Lung (tissue), 12 donors: ENCODE measurements around the gene GPR162. TPM values are rescaled to one million over a fixed set of nuclear protein-coding genes. Genes with fewer than 3 reads are reported as not detected.
A peak's percentile ranks its signal among the peaks of the same experiment; 100 is the strongest.

Experiments used
- ATAC-seq: fragments of 200-7000 bp; cut with Tn5 transposase; one replicate; pipeline ENCODE4 v1.9.1; 2020; ENCODE audit warnings: moderate number of reproducible peaks; ENCODE audit not compliant: insufficient read depth, low FRiP score
- DNase-seq, 3 donors: peaks; one replicate each; pipeline ENCODE4 v3.0.0-alpha.2; 2013 to 2017
- H3K27ac ChIP-seq, 2 donors: one replicate each; pipeline ENCODE4 v1.5.1; 2013; ENCODE audit warnings: mild to moderate bottlenecking in 2 of 2, moderate library complexity in 2 of 2, control low read depth in 1 of 2, inconsistent platforms in 1 of 2, low read depth in 1 of 2, low read length in 1 of 2
- H3K27me3 ChIP-seq, 3 donors: one replicate each; pipeline ENCODE4 v1.5.1; 2013; ENCODE audit warnings: low read length in 2 of 3; ENCODE audit not compliant: control insufficient read depth in 3 of 3, insufficient read depth in 3 of 3
- H3K36me3 ChIP-seq, 4 donors: one replicate each; pipeline ENCODE4 v1.5.1; 2013; ENCODE audit warnings: low read length in 4 of 4, mild to moderate bottlenecking in 1 of 4, moderate library complexity in 1 of 4; ENCODE audit not compliant: control insufficient read depth in 4 of 4, insufficient read depth in 4 of 4
- H3K4me1 ChIP-seq, 5 donors: one replicate each; pipeline ENCODE4 v1.5.1; 2013; ENCODE audit warnings: low read length in 5 of 5, mild to moderate bottlenecking in 2 of 5, moderate library complexity in 1 of 5; ENCODE audit not compliant: control insufficient read depth in 5 of 5, insufficient read depth in 5 of 5
- H3K4me3 ChIP-seq: one replicate; pipeline ENCODE4 v1.5.1; 2013; ENCODE audit warnings: mild to moderate bottlenecking, control low read depth, moderate library complexity
- H3K9ac ChIP-seq, 2 donors: one replicate each; pipeline ENCODE4 v1.5.1; 2013; ENCODE audit warnings: low read length in 2 of 2, control low read depth in 1 of 2; ENCODE audit not compliant: insufficient read depth in 1 of 2
- H3K9me3 ChIP-seq, 4 donors: one replicate each; pipeline ENCODE4 v1.5.1; 2013; ENCODE audit warnings: low read length in 3 of 4, mild to moderate bottlenecking in 1 of 4, moderate library complexity in 1 of 4; ENCODE audit not compliant: control insufficient read depth in 4 of 4, insufficient read depth in 3 of 4
- WGBS, 2 donors: extraction: QIAGEN DNeasy Blood & Tissue Kit; methylation state at CpG; one replicate each; pipeline ENCODE4 v1.1.7; 2013; 5-methylcytosine and 5-hydroxymethylcytosine counted together
- polyA plus RNA-seq, 2 donors: library from polyadenylated mRNA; stranded (reverse); fragments of 200-250 nt; gene quantifications; one replicate each; pipeline ENCODE4 v1.2.1, GENCODE V29; 2013
- total RNA-seq, 2 donors: library from RNA; depleted of rRNA in 1 of 2; stranded (reverse); fragments of >200 nt in 1 of 2; gene quantifications; one replicate each; pipeline ENCODE4 v1.2.1, GENCODE V29; 2014 to 2021
- TF ChIP-seq, protein P1 (sequence below): IDR thresholded peaks from 2 replicates; pipeline ENCODE4 v1.5.1; 2012; ENCODE audit warnings: mild to moderate bottlenecking; ENCODE audit errors: control extremely low read depth, extremely low read depth
- donor health status: control.
- donor health status: control.
- donor health status: Bipolar disorder and iron deficiency.
- donor health status: healthy.
- donor health status: DM: yes; HTN: yes; CAD: no.

Gene GPR162
- total and polyA plus RNA-seq, 4 donors = 22.8 to 36.0 (median 24.0) TPM

DNA sequence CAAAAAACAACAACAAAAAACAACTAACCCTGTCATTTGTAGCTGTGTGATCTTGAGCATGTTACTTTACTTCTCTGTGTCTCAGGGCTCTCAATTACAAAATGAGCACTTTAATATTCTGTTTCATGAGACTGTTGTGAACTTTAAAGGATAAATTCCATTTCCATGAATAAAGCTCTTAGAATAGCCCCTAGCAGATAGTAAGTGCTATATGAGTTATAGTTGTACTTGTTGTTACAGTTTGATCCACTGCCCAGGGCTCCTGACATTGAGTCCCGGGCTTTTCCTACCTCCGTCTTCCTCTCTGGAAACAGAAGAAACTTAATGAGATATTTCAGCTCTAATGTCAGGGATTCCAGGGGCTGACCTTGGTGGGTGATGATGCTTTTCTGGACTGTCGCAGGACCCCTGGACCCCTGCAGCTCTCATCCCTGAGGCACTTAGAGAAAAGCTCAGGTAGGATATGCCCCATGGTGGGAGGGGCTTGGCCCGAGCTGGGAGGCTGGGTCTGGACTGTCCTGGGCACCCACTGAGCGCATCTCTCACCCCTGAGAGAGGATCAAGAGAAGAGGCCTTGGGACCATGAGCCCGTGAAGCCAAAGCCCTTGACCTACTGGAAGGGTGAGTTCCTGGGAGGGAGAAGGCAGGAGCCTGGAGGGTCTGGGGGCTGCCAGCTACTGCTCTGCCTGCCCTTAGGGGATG lies 11.7 kb downstream of the GPR162 start:
- peaks cover 0 to 15% (median 0%) of the 10 kb centered on the region in 5 donors for H3K4me1 ChIP-seq
- 85 to 94% methylated on average over 6 of the region's 6 CpGs for WGBS, 2 donors
- H3K4me3 ChIP-seq = no peak overlapping the region
- H3K9me3 ChIP-seq = no peaks in the 10 kb centered on the region
- peaks cover 0 to 16% (median 12%) of the 10 kb centered on the region in 4 donors for H3K36me3 ChIP-seq
- H3K27ac ChIP-seq = peak overlapping the region in 1 of 2 donors; percentile 94
- TF ChIP-seq, protein P1, sequence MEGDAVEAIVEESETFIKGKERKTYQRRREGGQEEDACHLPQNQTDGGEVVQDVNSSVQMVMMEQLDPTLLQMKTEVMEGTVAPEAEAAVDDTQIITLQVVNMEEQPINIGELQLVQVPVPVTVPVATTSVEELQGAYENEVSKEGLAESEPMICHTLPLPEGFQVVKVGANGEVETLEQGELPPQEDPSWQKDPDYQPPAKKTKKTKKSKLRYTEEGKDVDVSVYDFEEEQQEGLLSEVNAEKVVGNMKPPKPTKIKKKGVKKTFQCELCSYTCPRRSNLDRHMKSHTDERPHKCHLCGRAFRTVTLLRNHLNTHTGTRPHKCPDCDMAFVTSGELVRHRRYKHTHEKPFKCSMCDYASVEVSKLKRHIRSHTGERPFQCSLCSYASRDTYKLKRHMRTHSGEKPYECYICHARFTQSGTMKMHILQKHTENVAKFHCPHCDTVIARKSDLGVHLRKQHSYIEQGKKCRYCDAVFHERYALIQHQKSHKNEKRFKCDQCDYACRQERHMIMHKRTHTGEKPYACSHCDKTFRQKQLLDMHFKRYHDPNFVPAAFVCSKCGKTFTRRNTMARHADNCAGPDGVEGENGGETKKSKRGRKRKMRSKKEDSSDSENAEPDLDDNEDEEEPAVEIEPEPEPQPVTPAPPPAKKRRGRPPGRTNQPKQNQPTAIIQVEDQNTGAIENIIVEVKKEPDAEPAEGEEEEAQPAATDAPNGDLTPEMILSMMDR = no peak
- H3K9ac ChIP-seq = no peak overlapping the region
- DNase-seq (no peak), ATAC-seq (no peak)
- H3K27me3 ChIP-seq = no peaks in the 10 kb centered on the region

DNA sequence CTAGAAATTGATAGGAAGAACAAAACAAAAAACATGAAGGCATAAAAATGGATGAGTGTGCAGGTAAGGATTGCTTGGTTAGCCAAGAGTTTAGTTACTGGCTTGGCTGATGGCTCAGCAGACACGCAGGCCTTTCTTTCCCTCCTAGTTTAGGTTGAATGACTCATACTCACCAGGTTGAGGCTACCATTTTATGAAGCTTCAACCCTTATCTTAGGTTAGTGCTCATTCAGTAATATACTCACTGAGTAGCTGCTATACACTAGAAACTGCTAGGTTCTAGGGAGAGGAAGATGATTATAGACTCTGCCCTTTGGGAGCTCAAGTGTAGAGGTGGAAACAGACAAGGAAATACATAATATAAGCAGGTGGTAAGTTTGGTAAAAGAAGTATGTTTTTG lies 12.6 kb downstream of the GPR162 start:
- peaks cover 0 to 10% (median 0%) of the 10 kb centered on the region in 5 donors for H3K4me1 ChIP-seq
- no peaks in the 10 kb centered on the region for H3K27me3 ChIP-seq
- DNase-seq (no peak), ATAC-seq (no peak)
- TF ChIP-seq, protein P1 = no peak
- H3K4me3 ChIP-seq = no peak overlapping the region
- WGBS, 2 donors = 92 to 95% methylated on average over 1 of the region's 1 CpG
- peaks cover 0 to 23% (median 14%) of the 10 kb centered on the region in 4 donors for H3K36me3 ChIP-seq
- no peak overlapping the region for H3K9ac ChIP-seq
- no peaks in the 10 kb centered on the region for H3K9me3 ChIP-seq
- peak overlapping the region in 1 of 2 donors; percentile 94 for H3K27ac ChIP-seq

DNA sequence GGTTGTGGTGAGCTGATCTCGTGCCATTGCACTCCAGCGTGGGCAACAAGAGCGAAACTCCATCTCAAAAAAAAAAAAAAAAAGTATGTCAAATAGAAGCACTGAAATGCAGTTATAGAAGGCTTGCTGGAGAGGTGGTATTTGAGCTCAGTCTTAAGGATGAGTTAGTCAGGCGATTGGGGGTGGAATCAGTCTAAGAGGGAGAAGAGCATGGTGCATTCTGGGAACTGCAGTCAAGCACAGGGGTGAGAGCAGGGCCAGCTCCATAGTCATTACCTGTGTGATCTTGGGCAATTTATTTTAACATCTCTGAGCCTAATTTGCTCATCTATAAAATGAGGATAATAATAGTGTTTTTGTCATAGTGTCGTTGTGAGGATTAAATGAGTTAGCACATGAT lies 13.3 kb downstream of the GPR162 start:
- ATAC-seq = no peak
- no peak overlapping the region for H3K4me3 ChIP-seq
- peaks cover 0 to 23% (median 14%) of the 10 kb centered on the region in 4 donors for H3K36me3 ChIP-seq
- no peak for DNase-seq
- no peak overlapping the region for H3K9ac ChIP-seq
- H3K9me3 ChIP-seq = no peaks in the 10 kb centered on the region
- H3K27me3 ChIP-seq = no peaks in the 10 kb centered on the region
- WGBS, 2 donors = 88% methylated on average over 5 of the region's 5 CpGs
- H3K27ac ChIP-seq = no peak overlapping the region
- H3K4me1 ChIP-seq = peaks cover 0 to 4% (median 0%) of the 10 kb centered on the region in 5 donors
- TF ChIP-seq, protein P1 = no peak
